Epithelial cell of prostate (primary cell): ENCODE results near the gene DDX56.

Experiments used
- DNase-seq: peaks from one replicate; pipeline ENCODE4 v3.0.0-alpha.2; 2011; ENCODE audit warnings: low read depth, low spot score
- H3K27ac ChIP-seq: fragments of 450-650 bp; 2 replicates; pipeline ENCODE4 v1.5.1; 2017; ENCODE audit warnings: mild to moderate bottlenecking

The DDX56 gene, protein sequence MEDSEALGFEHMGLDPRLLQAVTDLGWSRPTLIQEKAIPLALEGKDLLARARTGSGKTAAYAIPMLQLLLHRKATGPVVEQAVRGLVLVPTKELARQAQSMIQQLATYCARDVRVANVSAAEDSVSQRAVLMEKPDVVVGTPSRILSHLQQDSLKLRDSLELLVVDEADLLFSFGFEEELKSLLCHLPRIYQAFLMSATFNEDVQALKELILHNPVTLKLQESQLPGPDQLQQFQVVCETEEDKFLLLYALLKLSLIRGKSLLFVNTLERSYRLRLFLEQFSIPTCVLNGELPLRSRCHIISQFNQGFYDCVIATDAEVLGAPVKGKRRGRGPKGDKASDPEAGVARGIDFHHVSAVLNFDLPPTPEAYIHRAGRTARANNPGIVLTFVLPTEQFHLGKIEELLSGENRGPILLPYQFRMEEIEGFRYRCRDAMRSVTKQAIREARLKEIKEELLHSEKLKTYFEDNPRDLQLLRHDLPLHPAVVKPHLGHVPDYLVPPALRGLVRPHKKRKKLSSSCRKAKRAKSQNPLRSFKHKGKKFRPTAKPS

DNA sequence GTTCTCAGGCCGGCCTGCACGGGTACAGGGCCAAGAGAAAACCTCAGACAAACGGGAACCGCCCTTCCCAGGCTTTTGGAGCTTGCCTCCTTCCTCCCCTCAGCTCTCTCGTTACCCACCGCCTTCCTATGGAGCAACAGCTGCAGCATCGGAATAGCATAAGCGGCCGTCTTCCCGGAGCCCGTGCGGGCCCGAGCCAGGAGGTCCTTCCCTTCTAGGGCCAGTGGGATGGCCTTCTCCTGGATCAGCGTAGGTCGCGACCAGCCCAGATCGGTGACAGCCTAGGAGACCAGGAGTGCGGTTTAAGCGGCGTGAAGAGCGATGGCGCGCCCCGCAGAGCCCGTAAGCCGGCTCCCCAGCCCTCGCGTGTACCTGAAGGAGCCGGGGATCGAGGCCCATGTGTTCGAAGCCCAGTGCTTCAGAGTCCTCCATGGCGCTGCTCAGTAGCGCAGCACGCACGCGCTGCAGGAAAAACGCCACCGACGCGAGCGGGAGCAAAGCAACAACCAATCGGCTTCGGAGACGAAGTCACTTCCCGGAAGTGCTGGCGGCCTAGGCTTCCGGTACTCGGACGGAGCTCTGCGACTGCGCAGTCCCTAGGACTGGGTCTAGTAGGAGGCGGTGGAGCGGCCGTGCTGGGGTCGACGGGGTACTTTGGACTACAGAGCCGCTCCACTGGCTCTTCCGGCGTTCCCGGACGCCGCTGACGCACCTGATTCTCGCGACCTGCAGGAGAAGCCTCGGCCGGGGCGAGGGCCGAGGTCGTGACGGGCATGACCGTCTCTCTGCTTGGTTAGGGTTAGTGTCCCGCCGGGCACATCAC, at the start of gene DDX56:
TSS of gene DDX56 (minus strand) at position 445 of the 823 bp plus-strand sequence. CDS start at position 432, 13 bp downstream.
- DNase-seq: peak; percentile 58
- H3K27ac ChIP-seq: peak within 1 kb of the TSS; percentile 55

DNA sequence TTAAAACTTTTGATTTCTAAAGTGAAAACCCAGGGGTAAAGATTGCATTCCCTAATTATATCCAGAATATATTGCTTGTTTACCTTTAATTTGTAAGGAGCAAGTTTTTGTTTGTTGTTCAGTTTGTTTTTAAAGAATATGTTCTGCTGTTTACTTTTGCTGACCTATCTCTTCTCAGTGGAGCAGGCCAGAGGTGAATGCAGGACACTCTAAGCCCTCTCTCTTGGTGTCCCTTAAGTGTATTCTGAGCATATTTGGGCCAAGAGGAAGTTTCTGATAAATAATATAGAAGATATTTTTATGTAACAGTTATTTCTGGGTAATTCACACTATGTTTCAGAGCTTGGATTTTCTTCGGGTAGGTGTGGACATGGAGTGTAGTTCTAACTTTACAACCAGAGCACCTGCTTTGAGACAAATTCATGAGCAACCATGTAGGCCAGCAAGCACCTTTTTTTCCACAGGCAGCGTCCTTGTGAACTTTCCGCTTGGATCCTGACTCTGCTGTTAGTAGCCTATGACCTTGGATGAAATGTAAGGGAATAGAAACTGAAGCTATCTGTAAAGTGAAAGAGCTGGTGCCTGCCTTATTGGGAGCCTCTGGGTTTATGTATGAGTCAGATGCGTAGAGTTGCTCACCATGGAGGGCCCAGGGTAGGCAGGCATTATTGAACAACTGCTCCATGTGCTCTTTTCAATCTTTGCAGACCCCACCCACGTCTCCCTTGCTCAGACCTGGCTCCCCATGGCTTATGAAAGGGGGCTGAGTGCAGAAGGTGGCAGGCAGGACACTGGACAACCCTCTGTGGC, 48.8 kb upstream of the DDX56 start:
- peak overlapping the region; percentile 88 for H3K27ac ChIP-seq
- no peak for DNase-seq

DNA sequence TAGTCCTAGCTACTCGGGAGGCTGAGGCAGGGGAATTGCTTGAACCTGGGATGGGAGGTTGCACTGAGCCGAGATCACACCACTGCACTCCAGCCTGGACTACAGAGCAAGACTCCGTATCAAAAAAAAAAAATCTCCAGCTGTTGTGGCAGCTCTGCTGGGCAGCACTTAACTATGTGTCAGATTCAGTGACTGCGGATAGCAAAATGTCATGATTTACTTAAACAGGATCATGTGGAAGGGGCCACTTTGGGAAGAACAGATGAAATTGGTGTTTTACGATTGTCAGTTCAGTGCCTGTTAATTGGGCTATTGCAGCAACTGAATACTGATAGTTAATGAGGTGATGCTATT, 48.0 kb upstream of the DDX56 start:
- peak overlapping the region; percentile 88 for H3K27ac ChIP-seq
- no peak for DNase-seq

DNA sequence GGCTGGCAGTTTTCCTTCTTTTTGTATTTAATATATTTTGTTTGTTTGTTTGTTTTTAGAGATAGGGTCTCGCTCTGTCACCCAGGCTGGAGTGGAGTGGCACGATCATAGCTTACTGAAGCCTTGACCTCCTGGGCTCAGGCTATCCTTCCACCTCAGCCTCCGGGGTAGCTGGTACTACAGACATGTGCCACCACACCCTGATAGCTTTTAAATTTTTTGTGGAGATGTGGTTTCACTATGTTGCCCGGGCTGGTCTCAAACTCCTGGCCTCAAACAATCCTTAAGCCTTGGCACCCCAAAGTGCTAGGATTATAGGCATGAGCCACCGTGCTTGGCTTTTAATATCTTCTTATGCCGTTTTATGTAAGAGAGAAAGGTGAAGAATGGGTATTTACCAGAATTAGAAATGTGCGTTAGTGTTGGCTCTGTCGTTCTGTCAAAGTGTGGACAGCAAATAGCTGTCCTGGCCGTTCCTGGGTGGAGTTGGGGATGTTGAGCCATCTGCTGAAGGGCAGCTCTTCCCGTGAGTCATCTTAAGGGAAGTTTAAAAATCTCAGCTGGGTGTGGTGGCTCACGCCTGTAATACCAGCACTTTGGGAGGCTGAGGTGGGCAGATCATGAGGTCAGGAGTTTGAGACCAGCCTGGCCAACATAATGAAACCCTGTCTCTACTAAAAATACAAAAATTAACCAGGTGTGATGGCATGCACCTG, 47.5 kb upstream of the DDX56 start:
- DNase-seq: no peak
- H3K27ac ChIP-seq: peak overlapping the region; percentile 88

DNA sequence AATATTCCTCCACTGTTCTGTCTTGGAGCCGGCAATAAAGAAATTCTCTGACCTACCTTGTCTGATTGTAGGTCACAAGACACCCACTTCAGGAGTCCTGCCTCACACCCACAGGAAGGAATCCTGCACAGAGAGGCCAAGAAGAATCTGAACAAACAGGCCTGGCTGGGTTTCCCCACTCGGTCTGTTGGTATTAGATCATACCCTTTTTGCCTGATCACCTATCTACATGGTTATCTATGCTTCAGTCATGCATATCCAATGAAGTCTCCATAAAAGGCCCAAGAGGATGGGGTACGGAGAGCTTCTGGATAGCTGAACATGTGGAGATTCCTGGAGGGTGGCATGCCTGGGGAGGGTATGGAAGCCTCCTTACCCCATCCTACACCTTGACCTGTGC, 45.0 kb upstream of the DDX56 start:
- peak; percentile 69 for DNase-seq
- peak overlapping the region; percentile 88 for H3K27ac ChIP-seq

DNA sequence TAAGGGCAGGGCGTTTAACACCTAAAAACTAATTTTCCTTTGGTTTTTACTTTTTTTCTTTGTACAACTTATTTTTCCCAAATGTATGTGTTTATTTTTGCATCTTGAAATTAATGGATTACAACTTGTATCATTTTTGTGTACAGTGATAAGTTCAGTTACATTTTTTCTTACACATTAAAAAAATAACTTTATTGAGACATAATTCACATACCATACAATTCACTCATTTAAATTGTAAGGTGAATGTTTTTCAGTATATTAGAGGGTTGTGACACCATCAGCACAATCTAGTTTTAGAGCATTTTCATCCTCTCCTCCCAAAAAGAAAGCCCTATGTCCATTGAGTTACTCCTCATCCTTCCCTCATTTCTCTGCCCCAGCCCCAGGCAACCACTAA, 44.3 kb upstream of the DDX56 start:
- DNase-seq: no peak
- peak overlapping the region; percentile 88 for H3K27ac ChIP-seq

DNA sequence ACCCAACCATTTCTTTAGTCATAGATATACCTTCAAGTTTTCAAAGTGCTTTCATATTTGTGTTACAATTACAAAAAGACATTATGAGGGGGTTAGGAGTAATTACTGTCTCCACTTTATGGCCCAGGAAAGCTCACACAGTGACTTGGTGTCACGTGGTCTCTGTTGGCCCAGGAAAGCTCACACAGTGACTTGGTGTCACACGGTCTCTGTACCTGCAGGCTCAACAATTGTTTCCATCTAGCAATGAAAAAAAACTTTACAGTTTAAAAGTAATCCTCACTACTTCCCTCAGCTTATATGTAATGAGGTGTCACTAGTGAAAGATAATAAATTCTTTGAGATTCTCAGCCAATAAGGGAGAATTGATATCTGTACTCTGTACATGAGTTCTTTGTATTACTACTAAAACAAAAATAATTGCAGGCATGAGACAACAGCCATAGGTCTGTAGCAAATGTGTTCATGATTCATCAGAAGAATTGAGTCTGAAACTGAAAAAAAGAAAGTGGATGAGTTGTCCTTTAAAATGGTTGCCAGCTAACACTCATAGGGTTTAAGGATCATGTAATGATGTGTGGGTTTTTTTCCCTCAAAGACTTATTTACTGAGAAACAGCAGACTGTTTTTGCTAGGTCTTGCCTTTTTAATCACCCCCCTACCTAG, 43.6 kb upstream of the DDX56 start:
- peak overlapping the region; percentile 88 for H3K27ac ChIP-seq
- DNase-seq: no peak

DNA sequence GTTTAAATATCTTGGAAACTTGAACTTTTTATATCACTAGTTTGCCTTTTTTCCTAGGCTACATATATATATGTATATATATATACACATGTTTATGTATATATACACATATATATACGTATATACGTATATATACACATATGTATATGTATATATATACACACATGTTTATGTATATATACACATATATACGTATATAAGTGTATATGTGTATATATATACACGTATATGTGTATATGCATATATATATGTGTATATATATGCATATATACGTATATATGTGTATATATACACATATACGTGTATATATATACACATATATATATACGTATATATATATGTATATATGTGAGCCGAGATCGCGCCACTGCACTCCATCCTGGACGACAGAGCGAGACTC, 42.8 kb upstream of the DDX56 start:
- no peak for DNase-seq
- H3K27ac ChIP-seq: peak overlapping the region; percentile 88

DNA sequence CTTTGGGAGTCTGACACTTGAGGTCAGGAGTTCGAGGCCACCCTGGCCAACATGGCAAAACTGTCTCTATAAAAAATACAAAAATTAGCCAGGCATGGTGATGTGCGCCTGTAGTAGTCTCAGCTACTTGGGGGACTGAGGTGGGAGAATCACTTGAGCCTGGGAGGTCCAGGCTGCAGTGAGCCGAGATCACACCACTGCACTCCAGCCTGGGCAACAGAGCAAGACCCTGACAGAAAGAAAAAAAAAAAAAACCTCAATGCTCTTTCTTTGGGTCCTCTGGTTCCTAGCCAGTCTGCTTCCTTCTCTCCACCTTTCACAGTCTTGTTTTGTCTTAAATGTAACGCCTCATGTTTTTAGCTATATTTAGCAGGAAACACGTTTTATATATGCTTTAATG, 42.1 kb upstream of the DDX56 start:
- DNase-seq: no peak
- peak overlapping the region; percentile 59 for H3K27ac ChIP-seq

DNA sequence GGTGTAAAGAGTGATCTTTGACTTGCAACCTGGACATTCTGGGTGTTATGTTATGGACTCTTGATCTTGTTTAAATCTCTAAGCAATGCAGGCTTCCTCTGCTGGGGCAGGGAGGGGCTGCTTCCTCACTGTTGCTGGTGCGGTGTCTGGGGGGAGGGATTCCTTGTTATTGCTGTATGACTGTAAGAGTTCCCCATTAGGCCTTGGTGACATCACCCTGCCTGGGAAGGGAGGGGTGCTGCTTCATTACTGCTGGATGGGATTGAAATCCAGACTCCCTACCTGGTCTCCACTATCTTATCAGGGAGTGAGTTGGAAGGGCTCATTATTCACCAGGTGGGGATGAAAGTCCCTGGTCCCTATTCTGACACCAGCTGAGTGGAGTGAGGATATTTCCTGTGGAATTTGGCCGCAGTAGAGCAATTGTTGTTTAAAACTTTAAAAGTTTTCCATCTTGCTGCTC, 41.5 kb upstream of the DDX56 start:
- peak overlapping the region; percentile 59 for H3K27ac ChIP-seq
- DNase-seq: no peak

DNA sequence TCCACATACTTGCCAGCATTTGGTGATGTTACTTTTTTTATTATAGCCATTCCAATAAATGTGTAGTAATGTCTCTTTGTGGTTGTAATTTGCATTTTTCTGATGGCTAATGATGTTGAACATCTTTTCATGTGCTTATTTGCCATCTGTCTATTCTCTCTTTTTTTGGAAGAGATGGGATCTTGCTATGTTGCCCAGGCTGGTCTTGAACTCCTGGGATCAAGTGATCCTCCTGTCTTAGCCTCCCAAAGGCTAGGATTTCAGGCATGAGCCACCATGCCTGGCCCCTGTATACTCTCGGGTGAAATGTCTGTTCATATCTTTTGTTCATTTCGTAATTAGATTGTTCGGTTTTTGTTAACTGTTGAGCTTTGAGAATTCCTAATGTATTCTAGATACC, 36.1 kb upstream of the DDX56 start:
- no peak overlapping the region for H3K27ac ChIP-seq
- DNase-seq: no peak

DNA sequence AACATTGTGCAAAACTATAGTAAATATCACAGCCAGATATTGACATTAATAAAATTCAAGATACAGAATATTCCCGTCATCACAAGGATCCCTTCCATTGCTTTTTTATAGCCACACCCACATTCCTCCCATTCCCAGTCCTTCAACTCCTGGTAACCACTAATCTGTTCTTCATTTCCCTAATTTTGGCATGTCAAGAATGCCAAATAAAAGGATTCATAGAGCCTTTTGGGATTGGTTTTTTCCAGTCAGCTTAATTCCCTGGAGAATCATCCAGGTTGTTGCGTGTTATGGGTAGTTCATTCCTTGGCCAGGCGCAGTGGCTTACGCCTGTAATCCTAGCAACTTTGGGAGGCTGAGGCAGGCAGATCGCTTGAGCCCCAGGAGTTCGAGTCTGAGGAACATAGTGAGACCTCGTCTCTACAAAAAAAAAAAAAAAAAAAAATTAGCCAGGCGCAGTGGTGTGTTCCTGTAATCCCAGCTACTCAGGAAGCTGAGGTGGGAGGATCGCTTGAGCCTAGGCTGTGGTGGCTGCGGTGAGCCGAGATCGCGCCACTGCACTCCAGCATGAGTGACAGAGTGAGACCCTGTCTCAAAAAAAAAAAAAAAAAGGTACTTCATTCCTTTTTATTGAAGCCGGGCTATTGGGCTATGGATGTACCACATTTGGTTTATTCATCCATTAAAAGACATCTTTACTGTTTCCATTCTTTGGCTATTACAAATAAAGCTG, 35.4 kb upstream of the DDX56 start:
- no peak overlapping the region for H3K27ac ChIP-seq
- no peak for DNase-seq

DNA sequence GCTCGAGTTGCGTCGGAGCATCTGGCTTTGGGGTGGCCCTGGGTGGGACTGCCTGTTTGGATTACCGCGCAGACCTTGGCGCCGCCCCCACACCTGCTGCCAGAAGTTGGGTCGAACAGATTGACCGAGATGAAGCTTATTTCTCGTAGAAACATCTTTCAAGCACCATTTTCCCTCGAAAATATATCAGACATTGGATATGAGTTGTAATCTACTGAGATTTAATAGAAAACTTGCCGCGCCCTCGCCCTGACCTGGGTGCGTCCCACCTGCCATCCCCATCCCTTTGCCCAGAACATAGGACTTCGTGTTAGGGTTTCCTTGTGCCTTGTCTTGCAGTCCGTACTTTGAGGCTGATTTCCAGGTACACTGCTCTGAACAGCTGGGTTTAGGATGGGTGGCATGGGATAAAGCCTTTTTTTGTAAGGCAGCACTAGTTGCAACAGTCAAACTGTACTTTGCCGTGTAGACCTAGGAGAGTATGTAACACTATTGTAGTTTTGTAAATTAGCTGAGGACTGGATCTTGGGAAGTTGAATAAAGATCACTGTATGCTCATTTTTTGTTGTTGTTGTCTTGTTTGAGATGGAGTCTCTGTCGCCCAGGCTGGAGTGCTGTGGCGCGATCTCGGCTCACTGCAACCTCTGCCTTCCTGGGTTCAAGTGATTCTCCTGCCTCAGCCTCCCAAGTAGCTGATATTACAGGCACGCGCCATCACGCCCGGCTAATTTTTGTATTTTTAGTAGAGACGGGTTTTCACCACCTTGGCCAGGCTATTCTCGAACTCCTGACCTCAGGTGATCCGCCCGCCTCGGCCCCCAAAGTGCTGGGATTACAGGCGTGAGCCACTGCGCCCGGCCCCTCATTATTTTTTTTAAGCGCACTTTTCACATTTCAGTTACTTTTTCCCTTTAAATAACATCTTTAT, 33.7 kb upstream of the DDX56 start:
- H3K27ac ChIP-seq: peak overlapping the region; percentile 91
- no peak for DNase-seq

DNA sequence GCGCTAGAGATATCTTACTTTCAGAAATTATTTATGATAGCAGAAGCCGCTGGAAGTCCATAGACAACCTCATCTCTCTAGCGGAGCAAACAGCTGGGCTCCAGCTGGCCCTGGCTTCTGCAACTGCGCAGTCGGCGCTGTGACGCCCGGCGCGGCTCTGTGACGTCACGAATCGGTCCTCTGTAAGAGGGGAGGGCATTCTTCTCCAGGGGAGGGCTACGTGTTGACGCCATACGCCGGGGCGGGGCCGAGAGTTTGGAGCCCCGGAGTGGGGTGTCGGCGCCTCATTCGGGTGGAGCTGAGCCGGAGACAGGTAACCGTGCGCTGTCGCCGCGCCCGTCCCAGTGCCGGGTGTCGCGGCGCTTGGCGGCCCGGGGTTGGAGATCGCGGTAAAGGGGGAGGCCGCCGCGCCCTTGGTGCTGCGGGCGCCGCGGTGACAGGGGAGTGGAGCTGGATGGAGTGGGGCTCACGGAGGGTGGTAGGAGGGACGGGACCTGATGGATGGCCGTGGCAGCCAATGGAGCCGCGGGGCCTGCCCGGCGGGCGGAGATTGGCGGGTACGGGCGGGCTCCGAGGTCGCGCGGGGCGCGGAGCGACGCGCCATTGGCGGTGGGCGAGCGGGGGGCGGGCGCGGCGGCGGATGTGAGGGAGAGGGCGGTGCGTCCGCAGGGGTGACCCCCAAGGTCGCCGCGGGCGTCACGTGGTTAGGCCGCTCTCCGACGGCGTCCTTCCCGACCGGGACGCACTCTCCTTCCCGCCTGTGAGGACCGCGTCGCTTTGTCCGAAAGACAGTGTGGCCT, 32.8 kb upstream of the DDX56 start, which contains the start of gene OGDH:
TSS of gene OGDH (plus strand) at position 287 of the 800 bp plus-strand sequence. CDS start 17,717 bp downstream, outside the sequence.
- H3K27ac ChIP-seq: peak within 1 kb of the TSS; percentile 91
- DNase-seq: peak; percentile 92

DNA sequence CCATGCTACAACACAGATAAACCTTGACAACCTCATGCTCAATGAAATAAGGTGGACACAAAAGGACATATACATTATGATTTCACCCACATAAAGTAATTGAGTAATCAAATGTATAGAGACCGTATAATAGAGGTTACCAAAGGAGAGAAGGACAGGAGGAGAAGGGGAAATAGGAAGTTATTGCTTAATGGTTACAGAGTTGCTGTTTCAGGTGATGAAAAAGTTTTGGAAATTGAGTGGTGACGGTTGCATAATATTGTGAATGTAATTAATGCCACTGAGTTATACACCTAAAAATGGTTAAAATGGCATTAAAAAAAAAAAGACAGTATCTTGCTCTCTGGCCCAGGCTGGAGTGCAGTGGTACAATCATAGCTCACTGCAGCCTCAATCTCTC, 31.2 kb upstream of the DDX56 start:
- peak overlapping the region; percentile 91 for H3K27ac ChIP-seq
- DNase-seq: no peak

DNA sequence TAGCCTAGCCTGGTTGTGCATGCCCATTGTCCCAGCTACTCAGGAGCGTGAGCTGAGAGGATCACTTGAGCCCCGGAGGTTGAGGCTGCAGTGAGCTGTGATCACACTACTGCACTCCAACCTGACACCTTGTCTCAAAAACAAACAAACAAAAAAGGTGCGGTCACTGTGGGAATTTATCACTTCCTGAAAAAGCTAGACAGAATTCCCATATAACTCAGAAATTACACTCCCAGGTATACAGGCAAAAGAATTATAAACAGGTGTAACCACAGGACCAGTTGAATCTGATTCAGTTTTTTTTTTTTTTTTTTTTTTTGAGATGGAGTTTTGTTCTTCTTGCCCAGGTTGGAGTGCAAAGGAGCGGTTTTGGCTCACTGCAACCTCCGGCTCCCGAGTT, 29.5 kb upstream of the DDX56 start:
- DNase-seq: no peak
- H3K27ac ChIP-seq: no peak overlapping the region

DNA sequence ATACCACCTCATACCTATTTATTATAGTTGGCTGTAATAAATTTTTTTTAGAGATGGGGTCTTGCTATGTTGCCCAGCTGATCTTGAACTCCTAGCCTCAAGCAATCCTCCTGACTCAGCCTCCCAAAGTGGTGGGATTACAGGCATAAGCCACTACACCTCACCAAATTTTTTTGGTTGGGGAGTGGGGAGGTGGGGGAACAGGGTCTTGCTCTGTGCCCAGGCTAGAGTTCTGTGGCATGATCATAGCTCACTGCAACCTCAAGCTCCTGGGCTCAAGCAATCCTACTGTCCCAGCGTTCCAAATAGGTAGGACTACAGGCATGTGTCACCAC, 28.8 kb upstream of the DDX56 start:
- DNase-seq: no peak
- no peak overlapping the region for H3K27ac ChIP-seq
